MM.1S (cell line): ENCODE measurements around the gene MISP.

Experiments used
- DNase-seq: peaks from one replicate; pipeline ENCODE4 v3.0.0-alpha.2; 2015
- H2AFZ ChIP-seq: fragments of 300-600 bp; sonication (generic); 2 replicates; pipeline ENCODE4 v1.6.0; 2016; ENCODE audit warnings: antibody characterized with exemption, low read length
- H3F3A ChIP-seq: fragments of 300-600 bp; sonication (generic); 2 replicates; pipeline ENCODE4 v1.6.1; 2016; ENCODE audit warnings: mild to moderate bottlenecking, antibody characterized with exemption, low read length, moderate library complexity, mixed read lengths; ENCODE audit not compliant: insufficient read depth
- H3K27ac ChIP-seq: fragments of 300-600 bp; sonication (generic); 2 replicates; pipeline ENCODE4 v1.5.1; 2016; ENCODE audit warnings: mild to moderate bottlenecking, low read length
- H3K27me3 ChIP-seq: fragments of 300-600 bp; sonication (generic); replicated peaks from 2 replicates; pipeline ENCODE4 v1.6.0; 2016; ENCODE audit warnings: low read length; ENCODE audit not compliant: insufficient read depth
- H3K36me3 ChIP-seq: fragments of 300-600 bp; sonication (generic); replicated peaks from 2 replicates; pipeline ENCODE4 v1.6.1; 2016; ENCODE audit warnings: mild to moderate bottlenecking, low read length, mixed read lengths; ENCODE audit not compliant: insufficient read depth
- H3K4me1 ChIP-seq: fragments of 300-600 bp; sonication (generic); 2 replicates; pipeline ENCODE4 v1.6.1; 2016; ENCODE audit warnings: low read length, mixed read lengths
- H3K4me2 ChIP-seq: fragments of 300-600 bp; sonication (generic); 2 replicates; pipeline ENCODE4 v1.6.0; 2016; ENCODE audit warnings: low read depth, low read length
- H3K4me3 ChIP-seq: fragments of 300-600 bp; sonication (generic); 2 replicates; pipeline ENCODE4 v1.5.1; 2016; ENCODE audit warnings: low read length, mixed read lengths
- H3K79me2 ChIP-seq: fragments of 300-600 bp; sonication (generic); 2 replicates; pipeline ENCODE4 v1.6.1; 2016; ENCODE audit warnings: mixed run types, low read length, mixed read lengths
- H3K9ac ChIP-seq: fragments of 300-600 bp; sonication (generic); 2 replicates; pipeline ENCODE4 v1.6.1; 2016; ENCODE audit warnings: low read length, mixed read lengths
- H3K9me2 ChIP-seq: fragments of 300-600 bp; sonication (generic); replicated peaks from 2 replicates; pipeline ENCODE4 v1.6.1; 2016; ENCODE audit warnings: mild to moderate bottlenecking, low read length, mixed read lengths; ENCODE audit not compliant: insufficient read depth
- H3K9me3 ChIP-seq: fragments of 300-600 bp; sonication (generic); replicated peaks from 2 replicates; pipeline ENCODE4 v1.6.1; 2016; ENCODE audit warnings: mild to moderate bottlenecking, low read length, mixed read lengths; ENCODE audit not compliant: insufficient read depth
- H4K20me1 ChIP-seq: fragments of 300-600 bp; sonication (generic); 2 replicates; pipeline ENCODE4 v1.6.1; 2016; ENCODE audit warnings: mild to moderate bottlenecking, low read length, moderate library complexity, mixed read lengths; ENCODE audit not compliant: insufficient read depth
- CTCF ChIP-seq: fragments of 300-600 bp; sonication (generic); IDR thresholded peaks from 2 replicates; pipeline ENCODE4 v1.5.1; 2016; ENCODE audit warnings: antibody characterized with exemption, low read length, mixed read lengths
- EZH2 ChIP-seq: fragments of 300-600 bp; sonication (generic); optimal IDR thresholded peaks from 2 replicates; pipeline ENCODE3; 2017; ENCODE audit warnings: low read depth, mild to moderate bottlenecking, antibody characterized with exemption, low read length, mixed read lengths
- EZH2phosphoT487 ChIP-seq: fragments of 300-600 bp; sonication (generic); IDR thresholded peaks from 2 replicates; pipeline ENCODE4 v1.6.1; 2018; ENCODE audit warnings: antibody characterized with exemption, low read length

MISP gene

GRCh38 chr19:736125-736524 is 14.8 kb upstream of the MISP start:
- H3K9me3 ChIP-seq, result no peaks in the 10 kb centered on the region
- H3K79me2 ChIP-seq, result no peaks in the 10 kb centered on the region
- H4K20me1 ChIP-seq, result no peaks in the 10 kb centered on the region
- H3F3A ChIP-seq, result no peaks in the 10 kb centered on the region
- no peaks in the 10 kb centered on the region for H3K9me2 ChIP-seq
- no peak overlapping the region for H2AFZ ChIP-seq
- H3K4me1 ChIP-seq, result no peaks in the 10 kb centered on the region
- H3K4me3 ChIP-seq, result no peak overlapping the region
- H3K36me3 ChIP-seq, result no peaks in the 10 kb centered on the region
- H3K4me2 ChIP-seq, result no peak overlapping the region
- H3K27me3 ChIP-seq, result peaks cover 82% of the 10 kb centered on the region
- H3K9ac ChIP-seq, result no peak overlapping the region
- no peak for DNase-seq
- no peak overlapping the region for H3K27ac ChIP-seq
- no peak for TF ChIP-seq EZH2
- TF ChIP-seq CTCF, result no peak
- no peak for TF ChIP-seq EZH2phosphoT487

GRCh38 chr19:737591-738093 is 13.3 kb upstream of the MISP start:
- Histone ChIP-seq H3K9me2 (no peaks in the 10 kb centered on the region), H3F3A (no peaks in the 10 kb centered on the region), H3K27me3 (peaks cover 81% of the 10 kb centered on the region), H2AFZ (no peak overlapping the region), H3K9me3 (no peaks in the 10 kb centered on the region), H3K36me3 (no peaks in the 10 kb centered on the region), H3K4me2 (no peak overlapping the region), H3K4me3 (no peak overlapping the region), H3K9ac (no peak overlapping the region), H4K20me1 (no peaks in the 10 kb centered on the region), H3K4me1 (no peaks in the 10 kb centered on the region), H3K79me2 (no peaks in the 10 kb centered on the region), H3K27ac (no peak overlapping the region)
- TF ChIP-seq CTCF (peak; percentile 70), EZH2 (no peak), EZH2phosphoT487 (no peak)
- DNase-seq, result peak; percentile 30

- H4K20me1 ChIP-seq, result no peaks in the 10 kb centered on the region
- no peak overlapping the region for H2AFZ ChIP-seq
- DNase-seq, result no peak
- H3K4me3 ChIP-seq, result no peak overlapping the region
- no peaks in the 10 kb centered on the region for H3K4me1 ChIP-seq
- no peak overlapping the region for H3K9ac ChIP-seq
- H3K79me2 ChIP-seq, result no peaks in the 10 kb centered on the region
- no peaks in the 10 kb centered on the region for H3F3A ChIP-seq
- peaks cover 81% of the 10 kb centered on the region for H3K27me3 ChIP-seq
- H3K4me2 ChIP-seq, result no peak overlapping the region
- no peaks in the 10 kb centered on the region for H3K9me3 ChIP-seq
- H3K36me3 ChIP-seq, result no peaks in the 10 kb centered on the region
- no peaks in the 10 kb centered on the region for H3K9me2 ChIP-seq
- TF ChIP-seq EZH2 (no peak), EZH2phosphoT487 (no peak), CTCF (no peak)
- no peak overlapping the region for H3K27ac ChIP-seq
These were observed 12.3 kb upstream of the MISP start for GRCh38 chr19:738509-739128.
